Neural cell (in vitro differentiated cells): ENCODE data around the gene CSNK2A3. TPM values are rescaled to one million over a fixed set of nuclear protein-coding genes. Genes with fewer than 3 reads are reported as not detected.
"Not testable (repeated sequence)": the region's sequence is repeated elsewhere in the genome, so short reads cannot be mapped to it uniquely, and the experiment has no call there.

Experiments
- H2AFZ ChIP-seq: fragments of 200-600, 300-800 bp; sonication (generic), shearing (Covaris generic); 2 replicates; pipeline ENCODE4 v1.6.0; 2014; ENCODE audit warnings: low read depth, mild to moderate bottlenecking, antibody characterized with exemption, low read length, moderate library complexity
- H3F3A ChIP-seq: fragments of 200-600 bp; shearing (Covaris generic); 2 replicates; pipeline ENCODE4 v1.6.1; 2016; ENCODE audit warnings: mild to moderate bottlenecking, moderate library complexity, mixed read lengths, antibody characterized with exemption, low read length; ENCODE audit not compliant: insufficient read depth, poor library complexity, severe bottlenecking
- H3K27ac ChIP-seq: fragments of 200-600, 300-800 bp; sonication (generic), shearing (Covaris generic); 2 replicates; pipeline ENCODE4 v1.5.1; 2014; ENCODE audit warnings: mild to moderate bottlenecking, low read length, moderate library complexity
- H3K27me3 ChIP-seq: fragments of 300-800, 200-600 bp; sonication (generic), shearing (Covaris generic); 2 replicates; pipeline ENCODE4 v1.6.0; 2014; ENCODE audit warnings: mild to moderate bottlenecking, low read depth, low read length, moderate library complexity; ENCODE audit not compliant: insufficient read depth
- H3K36me3 ChIP-seq: fragments of 300-800, 200-600 bp; sonication (generic), shearing (Covaris generic); 2 replicates; pipeline ENCODE4 v1.5.1; 2014; ENCODE audit warnings: mild to moderate bottlenecking, antibody characterized with exemption, low read length, moderate library complexity; ENCODE audit not compliant: insufficient read depth
- H3K4me2 ChIP-seq: fragments of 300-800, 200-600 bp; sonication (generic), shearing (Covaris generic); 2 replicates; pipeline ENCODE4 v1.6.0; 2014; ENCODE audit warnings: mild to moderate bottlenecking, low read length
- H3K4me3 ChIP-seq: fragments of 300-800, 200-600 bp; sonication (generic), shearing (Covaris generic); 2 replicates; pipeline ENCODE4 v1.5.1; 2014; ENCODE audit warnings: mild to moderate bottlenecking, low read length, moderate library complexity
- H3K79me2 ChIP-seq: fragments of 200-600 bp; shearing (Covaris generic); replicated peaks from 2 replicates; pipeline ENCODE4 v1.6.0; 2014; ENCODE audit warnings: mild to moderate bottlenecking, low read length, moderate library complexity; ENCODE audit not compliant: insufficient read depth
- H3K9ac ChIP-seq: fragments of 300-800, 200-600 bp; sonication (generic), shearing (Covaris generic); 2 replicates; pipeline ENCODE4 v1.6.1; 2016; ENCODE audit warnings: mild to moderate bottlenecking, low read length, mixed read lengths
- H3K9me2 ChIP-seq: fragments of 200-600 bp; shearing (Covaris generic); 2 replicates; pipeline ENCODE4 v1.6.1; 2016; ENCODE audit warnings: mild to moderate bottlenecking, low read length, mixed read lengths; ENCODE audit not compliant: insufficient read depth
- H3K9me3 ChIP-seq: fragments of 200-600, 300-800 bp; sonication (generic), shearing (Covaris generic); 2 replicates; pipeline ENCODE4 v1.6.1; 2016; ENCODE audit warnings: mild to moderate bottlenecking, mixed run types, low read length, moderate library complexity, mixed read lengths
- H4K20me1 ChIP-seq: fragments of 200-600 bp; shearing (Covaris generic); 2 replicates; pipeline ENCODE4 v1.6.1; 2016; ENCODE audit warnings: mild to moderate bottlenecking, mixed run types; ENCODE audit not compliant: insufficient read depth
- CTCF ChIP-seq: fragments of 450-650 bp; IDR thresholded peaks from 2 replicates; pipeline ENCODE4 v1.5.1; 2014; ENCODE audit warnings: antibody characterized with exemption, mild to moderate bottlenecking, moderate library complexity; ENCODE audit not compliant: poor library complexity, severe bottlenecking
- EP300 ChIP-seq: fragments of 450-650 bp; conservative IDR thresholded peaks from 2 replicates; pipeline ENCODE4 v1.6.1; 2014; ENCODE audit warnings: antibody characterized with exemption, mild to moderate bottlenecking, moderate library complexity; ENCODE audit not compliant: poor library complexity, severe bottlenecking
- EZH2 ChIP-seq: fragments of 200-600, 300-800 bp; shearing (Covaris generic), sonication (generic); IDR thresholded peaks from 2 replicates; pipeline ENCODE4 v1.6.1; 2014; ENCODE audit warnings: antibody characterized with exemption, low read length, borderline replicate concordance, mild to moderate bottlenecking; ENCODE audit not compliant: insufficient read depth, poor library complexity, severe bottlenecking
- MXI1 ChIP-seq: fragments of 450-650 bp; conservative IDR thresholded peaks from 2 replicates; pipeline ENCODE4 v1.6.1; 2014; ENCODE audit warnings: antibody characterized with exemption, mild to moderate bottlenecking; ENCODE audit not compliant: poor library complexity, severe bottlenecking
- POLR2AphosphoS5 ChIP-seq: IDR thresholded peaks from 2 replicates; pipeline ENCODE4 v1.6.1; 2012
- RAD21 ChIP-seq: fragments of 450-650 bp; conservative IDR thresholded peaks from 2 replicates; pipeline ENCODE4 v1.6.1; 2014; ENCODE audit warnings: antibody characterized with exemption, mild to moderate bottlenecking, moderate library complexity
- REST ChIP-seq: IDR thresholded peaks from 2 replicates; pipeline ENCODE4 v1.6.1; 2012; ENCODE audit warnings: borderline replicate concordance
- SMC3 ChIP-seq: fragments of 450-650 bp; conservative IDR thresholded peaks from 2 replicates; pipeline ENCODE4 v1.6.1; 2014; ENCODE audit warnings: antibody characterized with exemption, mild to moderate bottlenecking, moderate library complexity; ENCODE audit not compliant: poor library complexity
- TAF1 ChIP-seq: IDR thresholded peaks from 2 replicates; pipeline ENCODE4 v1.6.1; 2012; ENCODE audit warnings: low read depth
- polyA plus RNA-seq: library from polyadenylated mRNA; depleted of rRNA; stranded (reverse); fragments of >200 nt; gene quantifications from 2 replicates; pipeline ENCODE4 v1.2.3, GENCODE V29; 2014

The CSNK2A3 gene
- polyA plus RNA-seq, 1 donor from 2014 or later, result 2.1 TPM

- Histone ChIP-seq H3F3A (no peaks in the 10 kb centered on the region), H3K9me2 (no peaks in the 10 kb centered on the region), H3K27ac (no peak overlapping the region), H4K20me1 (no peaks in the 10 kb centered on the region), H2AFZ (no peak overlapping the region), H3K79me2 (no peaks in the 10 kb centered on the region), H3K4me2 (no peak overlapping the region), H3K36me3 (no peaks in the 10 kb centered on the region), H3K9me3 (no peaks in the 10 kb centered on the region), H3K27me3 (no peaks in the 10 kb centered on the region), H3K4me3 (no peak overlapping the region), H3K9ac (no peak overlapping the region)
- TF ChIP-seq MXI1 (no peak), CTCF (no peak), RAD21 (no peak), EZH2 (no peak), EP300 (no peak), REST (no peak), TAF1 (no peak), SMC3 (no peak), POLR2AphosphoS5 (no peak)
Observed at GRCh38 chr11:11356842-11357241, 3.8 kb upstream of the CSNK2A3 start.

GRCh38 chr11:11351851-11352250 is 1.2 kb downstream of the CSNK2A3 start:
- H3K27me3 ChIP-seq, H3K36me3 ChIP-seq, H3K4me2 ChIP-seq, H3K4me3 ChIP-seq, H2AFZ ChIP-seq, H3K9me2 ChIP-seq, H3K9me3 ChIP-seq, H3K79me2 ChIP-seq, H3F3A ChIP-seq, H3K9ac ChIP-seq, H3K27ac ChIP-seq, H4K20me1 ChIP-seq: not testable (repeated sequence)

- no peaks in the 10 kb centered on the region for H3K36me3 ChIP-seq
- H3F3A ChIP-seq, result no peaks in the 10 kb centered on the region
- no peak overlapping the region for H3K9ac ChIP-seq
- no peaks in the 10 kb centered on the region for H3K9me3 ChIP-seq
- H4K20me1 ChIP-seq, result no peaks in the 10 kb centered on the region
- no peaks in the 10 kb centered on the region for H3K9me2 ChIP-seq
- H2AFZ ChIP-seq, result no peak overlapping the region
- H3K4me2 ChIP-seq, result no peak overlapping the region
- H3K4me3 ChIP-seq, result no peak overlapping the region
- H3K27me3 ChIP-seq, result no peaks in the 10 kb centered on the region
- no peaks in the 10 kb centered on the region for H3K79me2 ChIP-seq
- H3K27ac ChIP-seq, result no peak overlapping the region
- TF ChIP-seq MXI1, result no peak
- TF ChIP-seq TAF1, result no peak
Observed at GRCh38 chr11:11351042-11351586, 1.9 kb downstream of the CSNK2A3 start.
